WI38 (cell line): ENCODE data around the gene STXBP6.

Experiments
- H3K4me3 ChIP-seq: 2 replicates; pipeline ENCODE4 v1.5.1; 2011; ENCODE audit warnings: low read depth, mild to moderate bottlenecking, control low read depth, low read length
- CTCF ChIP-seq: IDR thresholded peaks from 2 replicates; pipeline ENCODE4 v1.5.1; 2012; ENCODE audit warnings: low read depth, mild to moderate bottlenecking, control low read depth, low read length

STXBP6 gene

GRCh38 chr14:24853446-24853845 is 196.5 kb downstream of the STXBP6 start:
- TF ChIP-seq CTCF = no peak
- no peak overlapping the region for H3K4me3 ChIP-seq

- no peak for TF ChIP-seq CTCF
- H3K4me3 ChIP-seq = no peak overlapping the region
These were observed 197.5 kb downstream of the STXBP6 start for GRCh38 chr14:24852312-24853060.

GRCh38 chr14:24851837-24852236 is 198.1 kb downstream of the STXBP6 start:
- no peak overlapping the region for H3K4me3 ChIP-seq
- no peak for TF ChIP-seq CTCF

GRCh38 chr14:24851406-24851805 is 198.5 kb downstream of the STXBP6 start:
- no peak overlapping the region for H3K4me3 ChIP-seq
- TF ChIP-seq CTCF = no peak

- no peak overlapping the region for H3K4me3 ChIP-seq
- TF ChIP-seq CTCF = no peak
These were observed 199.9 kb downstream of the STXBP6 start for GRCh38 chr14:24850072-24850471.

- H3K4me3 ChIP-seq = no peak overlapping the region
- TF ChIP-seq CTCF = no peak
These were observed 200.5 kb downstream of the STXBP6 start for GRCh38 chr14:24849471-24849870.

GRCh38 chr14:24848102-24848790 is 201.7 kb downstream of the STXBP6 start:
- no peak for TF ChIP-seq CTCF
- no peak overlapping the region for H3K4me3 ChIP-seq
